RPMI8226 (cell line): ENCODE measurements around the gene HTR3B.
A peak's percentile ranks its signal among the peaks of the same experiment; 100 is the strongest.
"Not testable (repeated sequence)": the region's sequence is repeated elsewhere in the genome, so short reads cannot be mapped to it uniquely, and the experiment has no call there.

Experiments
- DNase-seq: peaks from one replicate; pipeline ENCODE4 v3.0.0-alpha.2; 2015

Gene HTR3B, protein sequence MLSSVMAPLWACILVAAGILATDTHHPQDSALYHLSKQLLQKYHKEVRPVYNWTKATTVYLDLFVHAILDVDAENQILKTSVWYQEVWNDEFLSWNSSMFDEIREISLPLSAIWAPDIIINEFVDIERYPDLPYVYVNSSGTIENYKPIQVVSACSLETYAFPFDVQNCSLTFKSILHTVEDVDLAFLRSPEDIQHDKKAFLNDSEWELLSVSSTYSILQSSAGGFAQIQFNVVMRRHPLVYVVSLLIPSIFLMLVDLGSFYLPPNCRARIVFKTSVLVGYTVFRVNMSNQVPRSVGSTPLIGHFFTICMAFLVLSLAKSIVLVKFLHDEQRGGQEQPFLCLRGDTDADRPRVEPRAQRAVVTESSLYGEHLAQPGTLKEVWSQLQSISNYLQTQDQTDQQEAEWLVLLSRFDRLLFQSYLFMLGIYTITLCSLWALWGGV

DNA sequence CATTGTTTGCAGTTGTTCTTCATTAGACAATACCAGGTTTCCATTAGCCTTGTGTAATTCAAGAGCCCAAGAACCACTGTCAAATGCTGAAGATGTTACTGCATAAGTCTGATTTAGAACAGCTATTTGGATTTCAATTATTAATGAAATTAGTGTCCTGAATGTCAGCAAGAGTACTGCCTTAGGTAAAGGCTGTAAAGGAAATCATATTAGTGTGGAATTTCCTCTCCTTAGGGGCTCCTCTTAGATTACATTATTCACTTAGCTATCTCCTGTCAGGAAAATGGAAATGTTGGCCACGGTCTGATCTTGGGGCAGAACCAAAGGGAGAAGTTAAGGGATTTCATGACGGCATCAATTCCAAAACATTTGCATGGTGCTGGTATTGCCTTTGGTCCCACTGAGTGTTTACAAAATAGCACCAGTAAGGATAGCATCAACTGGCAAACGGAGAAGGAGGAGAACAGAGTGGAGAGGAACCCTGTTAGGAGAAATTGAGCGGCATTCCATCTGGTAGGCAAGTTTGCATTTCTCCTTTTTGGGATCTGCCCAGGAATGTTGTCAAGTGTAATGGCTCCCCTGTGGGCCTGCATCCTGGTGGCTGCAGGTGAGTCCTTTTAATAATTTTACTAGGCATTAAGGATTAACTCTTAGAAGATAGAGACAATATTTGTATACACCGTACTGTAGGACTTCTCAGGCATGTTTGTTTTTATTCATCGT, at the start of gene HTR3B:
Gene HTR3B, plus strand, starts transcription at position 418 of the 723 bp plus-strand sequence. Its CDS starts 138 bp downstream, at position 556.
- DNase-seq: no peak

DNA sequence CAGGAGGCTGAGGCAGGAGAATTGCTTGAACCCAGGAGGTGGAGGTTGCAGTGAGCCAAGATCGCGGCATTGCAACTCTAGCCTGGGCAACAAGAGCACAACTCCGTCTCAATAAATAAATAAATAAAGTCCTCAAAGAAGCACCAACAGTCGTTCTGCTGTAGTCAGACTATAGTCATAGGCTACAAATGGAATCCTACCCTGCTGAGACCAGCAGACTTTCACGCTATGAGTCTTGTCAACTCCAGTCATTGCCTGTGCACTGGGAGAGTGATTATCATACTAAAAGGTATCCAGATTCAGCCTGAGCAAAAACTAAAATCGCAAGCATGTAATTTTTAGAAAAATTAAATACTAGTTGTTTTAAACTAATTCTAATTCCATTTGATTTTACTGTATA, 48.8 kb upstream of the HTR3B start:
- no peak for DNase-seq

DNA sequence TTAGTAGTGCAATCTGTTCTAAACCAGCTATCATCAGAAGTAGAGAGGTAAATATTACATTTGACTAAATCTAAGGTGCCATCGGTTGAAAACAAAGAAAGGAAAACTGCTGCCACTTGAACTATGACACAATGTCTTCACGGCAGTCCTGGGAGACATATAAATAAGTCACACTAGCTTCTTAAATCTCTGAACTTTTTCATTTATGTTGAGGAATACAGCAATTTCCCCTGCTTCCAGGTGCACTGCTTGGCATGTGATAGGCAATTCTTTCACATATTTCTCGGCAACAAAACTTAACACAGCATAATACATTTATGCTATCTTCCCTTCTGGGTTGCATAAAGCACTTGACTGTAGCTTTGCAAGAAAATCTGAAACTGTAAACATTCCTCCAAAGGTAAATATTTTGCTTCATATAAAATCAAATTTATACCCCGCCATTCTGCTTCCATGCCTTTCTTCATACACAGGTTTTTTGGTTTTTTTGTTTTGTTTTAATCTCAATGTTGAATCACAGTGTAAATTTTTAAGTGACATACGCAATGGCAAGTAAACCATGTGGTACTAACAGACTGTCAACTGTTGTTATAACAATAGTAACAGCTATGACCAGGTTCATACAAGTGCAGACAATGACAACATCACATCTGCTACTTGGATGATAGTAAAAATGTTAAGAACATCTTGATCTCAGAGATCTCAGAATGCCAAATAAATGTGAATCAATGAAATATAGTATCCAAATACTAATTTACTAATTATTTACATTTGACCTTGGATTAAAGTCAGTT, 47.4 kb upstream of the HTR3B start:
- no peak for DNase-seq

DNA sequence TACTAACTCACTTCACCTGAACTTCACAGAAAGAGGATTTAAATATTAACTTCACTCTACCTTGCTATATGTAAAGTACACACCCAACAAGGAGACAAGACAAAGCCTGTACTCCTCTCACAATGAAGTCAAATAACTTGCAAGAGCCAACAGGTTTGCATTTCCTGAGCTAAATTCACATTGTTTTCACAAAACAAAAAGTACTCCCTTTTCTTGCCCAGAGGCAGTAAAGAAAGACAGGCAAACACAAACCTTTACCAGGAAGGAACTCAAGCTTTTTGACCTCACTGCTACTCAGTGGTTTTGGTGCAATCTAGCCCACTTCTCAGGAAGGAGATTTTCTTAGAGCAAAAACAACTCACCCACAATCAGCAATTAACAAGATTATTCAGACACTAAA, 44.9 kb upstream of the HTR3B start:
- no peak for DNase-seq

GRCh38 chr11:113862435-113862834, 42.2 kb upstream of the HTR3B start:
- DNase-seq: no peak

DNA sequence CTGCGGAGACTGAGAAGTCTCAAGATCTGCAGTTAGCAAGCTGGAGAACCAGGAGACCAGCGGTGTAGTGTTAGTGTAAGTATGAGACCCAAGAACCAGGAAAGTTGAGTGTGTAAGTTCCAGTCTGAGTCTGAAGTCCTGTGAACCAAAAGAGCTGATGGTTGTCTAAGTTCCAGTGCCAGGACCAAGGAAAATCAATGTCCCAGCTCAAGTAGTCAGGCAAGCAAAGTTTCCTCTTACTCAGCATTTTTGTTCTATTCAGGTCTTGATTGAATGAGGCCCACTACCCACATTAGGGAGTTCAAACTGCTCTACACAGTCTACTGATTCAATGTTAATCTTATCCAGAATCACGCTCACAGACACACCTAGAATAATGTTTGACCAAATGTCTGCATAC, 40.2 kb upstream of the HTR3B start:
- DNase-seq: no peak

DNA sequence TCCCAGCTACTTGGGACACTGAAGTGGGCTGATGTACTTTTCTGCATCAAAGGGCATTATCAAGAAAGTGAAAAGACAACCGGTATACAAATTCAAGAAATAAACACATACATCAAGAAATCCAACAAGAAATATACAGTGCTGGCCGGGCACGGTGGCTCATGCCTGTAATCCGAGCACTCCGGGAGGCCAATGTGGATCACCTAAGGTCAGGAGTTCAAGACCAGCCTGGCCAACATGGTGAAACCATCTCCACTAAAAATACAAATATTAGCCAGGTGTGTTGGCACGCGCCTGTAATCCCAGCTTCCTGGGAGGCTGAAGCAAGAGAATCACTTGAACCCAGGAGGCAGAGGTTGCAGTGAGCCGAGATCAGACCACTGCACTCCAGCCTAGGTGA, 38.7 kb upstream of the HTR3B start:
- DNase-seq: no peak

DNA sequence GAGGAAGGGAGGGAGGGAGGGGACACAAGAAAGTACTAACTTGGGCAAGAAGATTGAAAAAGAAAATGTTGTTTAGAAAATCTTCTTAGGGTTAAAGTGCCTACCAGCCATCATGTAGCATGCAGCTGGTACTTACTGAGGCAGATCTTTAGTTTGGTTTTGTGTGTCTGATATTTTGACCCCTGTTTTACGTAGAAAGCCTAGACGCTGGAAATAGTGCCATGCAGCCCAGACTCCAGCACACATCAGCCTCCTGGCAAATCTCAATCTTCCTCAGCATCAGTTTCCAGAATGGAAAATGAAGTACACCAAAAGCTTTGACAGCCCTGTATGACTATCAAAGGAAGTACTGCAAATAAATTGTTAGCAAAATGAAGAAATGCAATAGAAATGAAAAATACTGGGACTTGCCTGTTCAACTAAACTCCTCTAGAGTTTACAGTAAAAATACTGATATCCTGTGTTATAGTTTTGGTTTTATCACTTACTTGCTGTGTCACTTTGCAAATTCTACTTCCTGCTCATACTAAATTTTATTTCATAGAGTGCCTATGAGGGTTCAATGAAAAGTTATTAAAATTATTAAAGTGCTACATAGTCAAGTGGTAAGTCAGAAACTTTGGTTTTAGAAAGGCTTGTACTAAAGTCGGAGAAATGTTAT, 36.6 kb upstream of the HTR3B start:
- no peak for DNase-seq

DNA sequence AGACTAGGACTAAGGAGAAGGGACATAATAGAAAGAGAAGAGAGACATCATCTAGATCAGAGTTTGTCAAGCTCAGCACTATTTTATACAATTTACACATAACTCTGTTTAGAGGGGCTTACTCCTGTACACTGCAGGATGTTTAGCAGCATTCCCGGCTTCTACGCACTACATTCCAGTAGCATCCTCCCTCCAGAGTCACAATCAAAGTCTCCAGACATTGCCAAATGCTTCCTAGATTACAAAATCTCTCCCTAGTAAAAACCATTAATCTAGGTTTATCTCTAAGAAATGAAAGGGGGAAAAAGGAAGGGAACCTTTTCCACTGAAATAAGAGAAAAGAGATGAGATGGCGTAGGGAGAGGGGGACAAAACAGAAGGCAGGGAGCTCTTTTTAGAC, 33.3 kb upstream of the HTR3B start:
- DNase-seq: no peak

DNA sequence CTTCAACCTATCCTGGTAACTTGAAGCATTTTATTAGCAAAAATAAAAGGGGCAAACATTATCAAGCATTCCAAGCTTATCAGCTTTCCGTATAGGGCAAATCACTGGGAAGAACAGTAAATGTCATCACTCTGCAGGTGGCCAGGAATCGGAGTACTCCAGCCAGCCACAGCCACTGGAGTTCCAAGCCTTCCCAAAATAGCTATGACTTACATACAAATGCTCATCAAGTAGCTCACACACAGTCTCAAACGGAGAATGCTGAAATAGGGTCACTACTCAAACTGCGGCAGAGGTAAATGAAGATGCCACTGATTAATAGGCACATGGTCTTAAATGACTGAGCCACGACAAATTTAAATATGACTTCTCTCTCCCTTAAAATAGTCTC, 31.4 kb upstream of the HTR3B start:
- DNase-seq: no peak

- DNase-seq: no peak
These were observed 30.5 kb upstream of the HTR3B start for GRCh38 chr11:113874096-113874495.

GRCh38 chr11:113874581-113875233, 29.9 kb upstream of the HTR3B start:
- DNase-seq: peak; percentile 46

GRCh38 chr11:113875234-113876073, 29.1 kb upstream of the HTR3B start, which contains the start of gene USP28:
TSS of gene USP28 (minus strand) at chr11:113875572. CDS start at chr11:113875501, 71 bp downstream.
- DNase-seq: peak; percentile 98

DNA sequence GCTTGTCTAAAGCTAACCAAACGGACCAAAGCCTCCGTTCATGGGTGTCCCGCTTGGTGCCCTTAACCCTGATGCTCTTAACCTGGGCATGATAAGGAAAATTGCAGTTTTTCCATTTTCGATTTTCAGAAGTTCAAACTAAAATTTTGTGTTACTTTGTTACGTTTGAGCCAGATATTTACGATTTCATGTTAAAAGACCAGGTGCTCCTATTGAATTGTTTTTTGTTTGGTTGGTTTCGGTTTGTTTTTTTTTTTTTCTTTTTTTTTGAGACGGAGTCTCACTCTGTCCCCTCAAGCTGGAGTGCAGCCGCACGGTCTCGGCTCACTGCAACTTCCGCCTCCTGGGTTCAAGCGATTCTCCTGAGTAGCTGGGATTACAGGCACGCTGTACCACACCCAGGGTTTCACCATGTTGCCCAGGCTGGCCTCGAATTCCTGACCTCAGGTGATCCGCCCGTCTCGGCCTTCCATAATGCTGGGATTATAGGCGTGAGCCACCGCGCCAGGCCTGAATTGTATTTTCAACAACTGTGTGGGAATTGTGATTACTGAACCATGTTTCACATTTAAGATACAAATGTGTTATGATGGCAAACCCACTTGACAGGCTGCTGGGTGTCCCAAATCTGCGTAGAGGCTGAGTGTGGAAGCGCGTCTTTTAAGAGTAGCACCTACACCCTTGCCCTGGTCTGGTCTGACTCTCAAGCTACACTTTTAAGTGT, 28.4 kb upstream of the HTR3B start:
- DNase-seq: no peak

DNA sequence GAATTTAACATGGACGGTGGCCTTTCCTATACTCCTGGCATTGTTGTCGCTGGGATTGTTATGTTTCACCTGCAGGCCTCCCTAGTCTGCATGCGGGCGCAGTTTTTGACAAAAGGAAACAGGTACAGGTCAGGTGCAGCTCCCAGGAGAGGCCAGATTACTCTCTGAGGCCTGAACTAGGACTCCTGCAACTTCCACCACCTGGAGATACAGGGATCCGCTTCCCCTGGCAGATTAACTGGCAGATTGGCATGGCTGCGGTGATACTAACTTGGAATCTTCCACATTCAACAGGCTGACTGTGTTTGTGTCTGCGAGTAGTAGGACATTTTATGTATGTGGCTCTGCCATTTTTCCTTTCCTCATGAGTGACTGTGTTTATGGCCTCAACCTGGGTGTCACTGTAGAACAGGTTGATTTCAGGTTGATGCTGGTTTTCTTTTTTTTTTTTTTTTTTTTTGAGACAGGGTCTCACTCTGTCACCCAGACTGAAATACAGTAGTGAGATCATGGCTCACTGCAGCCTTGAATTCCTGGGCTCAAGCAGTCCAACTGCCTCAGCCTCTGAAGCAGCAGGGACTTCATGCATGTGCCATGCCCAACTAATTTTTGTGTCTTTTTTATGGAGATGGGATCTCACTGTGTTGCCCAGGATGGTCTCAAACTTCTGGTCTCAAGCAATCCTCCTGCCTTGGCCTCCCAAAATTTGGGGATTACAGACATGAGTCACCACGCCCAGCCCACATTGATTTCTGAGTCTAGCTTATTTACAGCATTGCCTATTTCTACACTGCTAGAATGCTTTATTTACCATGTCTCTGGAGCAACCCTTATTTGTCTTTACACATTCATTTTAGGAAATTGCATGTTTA, 27.6 kb upstream of the HTR3B start:
- DNase-seq: no peak

DNA sequence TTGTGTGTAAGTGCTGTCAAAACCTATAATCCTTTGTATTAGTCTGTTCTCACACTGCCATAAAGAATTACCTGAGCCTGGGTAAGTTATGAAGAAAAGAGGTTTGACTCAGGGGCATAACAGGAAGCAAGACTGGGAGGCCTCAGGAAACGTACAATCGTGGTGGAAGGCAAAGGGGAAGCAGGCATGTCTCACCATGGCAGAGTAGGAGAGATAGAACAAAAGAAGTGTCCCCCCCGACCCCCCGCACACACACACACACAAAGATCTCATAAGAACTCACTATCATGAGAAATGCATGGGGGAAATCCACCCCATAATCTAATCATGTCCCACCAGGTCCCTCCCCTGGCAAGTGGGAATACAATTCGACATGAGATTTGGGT, 26.9 kb upstream of the HTR3B start:
- DNase-seq: no peak

- not testable (repeated sequence) for DNase-seq
These were observed 25.1 kb upstream of the HTR3B start for GRCh38 chr11:113879446-113879845.

GRCh38 chr11:113880971-113881370, 23.6 kb upstream of the HTR3B start:
- no peak for DNase-seq

DNA sequence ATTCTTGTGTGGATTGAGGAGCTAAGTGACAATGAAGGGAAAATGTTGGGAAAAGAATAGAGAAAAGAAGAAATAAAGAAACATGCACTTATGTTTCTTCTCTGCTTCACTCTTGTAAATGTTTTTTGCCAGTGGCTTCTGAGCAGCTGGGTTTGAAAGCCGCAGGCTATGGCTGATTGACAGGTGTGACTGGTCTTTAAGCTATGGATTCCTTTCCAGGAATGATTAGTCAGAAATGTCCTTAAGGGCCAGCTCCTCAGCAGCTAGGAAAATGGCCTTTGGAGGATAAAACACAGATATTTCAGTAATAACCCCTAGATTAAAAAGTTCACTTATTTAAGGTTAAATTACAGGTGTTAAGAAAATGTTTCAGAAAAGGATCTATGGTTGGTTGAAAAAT, 22.7 kb upstream of the HTR3B start:
- DNase-seq: no peak
